IMR-90 (cell line): Measurements from ENCODE around the gene VAT1L. TPM values are rescaled to one million over a fixed set of nuclear protein-coding genes. Genes with fewer than 3 reads are reported as not detected.
A peak's percentile ranks its signal among the peaks of the same experiment; 100 is the strongest.

ENCODE experiments used
- ATAC-seq: fragments of 200-7000 bp; cut with Tn5 transposase; 2 replicates; pipeline ENCODE4 v1.9.1; 2020; ENCODE audit warnings: low read depth, mild to moderate bottlenecking, moderate library complexity
- BruUV-seq: library from RNA; stranded (reverse); fragments of 400-500 nt; replicated peaks from 2 replicates; lab custom pipeline; 2021; lab: Mats Ljungman, UMichigan
- CTCF ChIA-PET: fragments of 300-600 bp; formaldehyde crosslinking; extraction: SDS; loops from one replicate; lab custom pipeline; 2021; ENCODE audit warnings: antibody characterized with exemption; lab: Yijun Ruan, JAX
- POLR2A ChIA-PET: fragments of 300-600 bp; sonication (Branson Sonifier 250); formaldehyde crosslinking; loops from one replicate; lab custom pipeline; 2022; ENCODE audit warnings: antibody characterized with exemption; ENCODE audit not compliant: unreplicated experiment; lab: Charles Lee
- DNase-seq: peaks from one replicate; pipeline ENCODE4 v3.0.0; 2013
- H2AFZ ChIP-seq: replicated peaks from 2 replicates; pipeline ENCODE3; 2013; ENCODE audit warnings: low read length, mild to moderate bottlenecking; ENCODE audit not compliant: poor library complexity
- H2AK5ac ChIP-seq: 2 replicates; pipeline ENCODE4 v1.6.1; 2013; ENCODE audit warnings: low read depth, low read length, inconsistent platforms
- H2AK9ac ChIP-seq: replicated peaks from 2 replicates; pipeline ENCODE3; 2013; ENCODE audit warnings: mild to moderate bottlenecking, low read depth, low read length, moderate library complexity; ENCODE audit not compliant: poor library complexity
- H2BK120ac ChIP-seq: 2 replicates; pipeline ENCODE4 v1.6.1; 2013; ENCODE audit warnings: low read depth, low read length, inconsistent platforms
- H2BK15ac ChIP-seq: 3 replicates; pipeline ENCODE4 v1.6.1; 2013; ENCODE audit warnings: low read depth, low read length, inconsistent platforms
- H2BK20ac ChIP-seq: 2 replicates; pipeline ENCODE4 v1.6.1; 2013; ENCODE audit warnings: low read depth, mild to moderate bottlenecking, inconsistent platforms, low read length, moderate library complexity
- H2BK5ac ChIP-seq: 2 replicates; pipeline ENCODE4 v1.6.1; 2013; ENCODE audit warnings: mild to moderate bottlenecking, low read depth, low read length, inconsistent platforms; ENCODE audit not compliant: poor library complexity, severe bottlenecking
- H3K14ac ChIP-seq: replicated peaks from 2 replicates; pipeline ENCODE4 v1.6.1; 2013; ENCODE audit warnings: low read depth, low read length, inconsistent platforms
- H3K18ac ChIP-seq: 2 replicates; pipeline ENCODE4 v1.6.1; 2013; ENCODE audit warnings: low read depth, low read length, control low read depth
- H3K23ac ChIP-seq: 2 replicates; pipeline ENCODE4 v1.6.1; 2013; ENCODE audit warnings: low read depth, low read length, inconsistent platforms
- H3K27ac ChIP-seq: 2 replicates; pipeline ENCODE4 v1.5.1; 2013; ENCODE audit warnings: mild to moderate bottlenecking, control low read depth, low read length; ENCODE audit not compliant: insufficient read depth
- H3K27me3 ChIP-seq: 2 replicates; pipeline ENCODE4 v1.6.1; 2013; ENCODE audit warnings: low read length; ENCODE audit not compliant: control insufficient read depth, insufficient read depth
- H3K36me3 ChIP-seq: 2 replicates; pipeline ENCODE4 v1.6.1; 2013; ENCODE audit warnings: low read length, mixed read lengths; ENCODE audit not compliant: control insufficient read depth, insufficient read depth
- H3K4ac ChIP-seq: 2 replicates; pipeline ENCODE4 v1.6.1; 2013; ENCODE audit warnings: low read depth, low read length, inconsistent platforms
- H3K4me1 ChIP-seq: 2 replicates; pipeline ENCODE4 v1.6.1; 2013; ENCODE audit warnings: low read length, mixed read lengths; ENCODE audit not compliant: control insufficient read depth, insufficient read depth
- H3K4me2 ChIP-seq: 2 replicates; pipeline ENCODE4 v1.6.1; 2013; ENCODE audit warnings: low read depth, mild to moderate bottlenecking, control low read depth, low read length, moderate library complexity
- H3K4me3 ChIP-seq: 2 replicates; pipeline ENCODE4 v1.5.1; 2013; ENCODE audit warnings: low read depth, mild to moderate bottlenecking, control low read depth, low read length, moderate library complexity; ENCODE audit not compliant: insufficient read depth
- H3K56ac ChIP-seq: 2 replicates; pipeline ENCODE4 v1.6.1; 2013; ENCODE audit warnings: low read length, inconsistent platforms; ENCODE audit not compliant: insufficient read depth; ENCODE audit errors: extremely low read depth
- H3K79me1 ChIP-seq, 2 experiments: 2 replicates each; pipeline ENCODE4 v1.6.1; 2013; ENCODE audit warnings: low read length in 2 of 2, inconsistent platforms in 1 of 2, low read depth in 1 of 2
- H3K9ac ChIP-seq: 2 replicates; pipeline ENCODE4 v1.6.1; 2013; ENCODE audit warnings: low read depth, low read length, control low read depth
- H3K9me1 ChIP-seq: 2 replicates; pipeline ENCODE4 v1.6.1; 2013; ENCODE audit warnings: low read length, inconsistent platforms; ENCODE audit not compliant: insufficient read depth
- H3K9me3 ChIP-seq: 2 replicates; pipeline ENCODE4 v1.6.1; 2013; ENCODE audit warnings: low read length; ENCODE audit not compliant: control insufficient read depth, insufficient read depth
- H4K20me1 ChIP-seq: 2 replicates; pipeline ENCODE4 v1.6.1; 2013; ENCODE audit warnings: low read length, inconsistent platforms; ENCODE audit not compliant: insufficient read depth
- H4K5ac ChIP-seq: 2 replicates; pipeline ENCODE4 v1.6.1; 2013; ENCODE audit warnings: mild to moderate bottlenecking, low read depth, low read length, control low read depth
- H4K8ac ChIP-seq, 2 experiments: 2 replicates each; pipeline ENCODE4 v1.6.1; 2013; ENCODE audit warnings: low read depth in 2 of 2, low read length in 2 of 2, control low read depth in 1 of 2, inconsistent platforms in 1 of 2
- H4K91ac ChIP-seq: 2 replicates; pipeline ENCODE4 v1.6.1; 2013; ENCODE audit warnings: low read depth, low read length, inconsistent platforms; ENCODE audit not compliant: insufficient read depth
- CEBPB ChIP-seq: IDR thresholded peaks from 2 replicates; pipeline ENCODE4 v1.6.1; 2012; ENCODE audit warnings: low read depth, low read length, improper control_type of control experiment
- whole genome bisulfite sequencing, 2 experiments: methylation state at CpG; one replicate each; pipeline versions ENCODE4 v1.1.5 to v1.1.7; 2013; ENCODE audit warnings: missing lambda C conversion rate in 2 of 2; ENCODE audit not compliant: insufficient read length in 1 of 2; ENCODE audit errors: extremely low coverage in 2 of 2; 5-methylcytosine and 5-hydroxymethylcytosine counted together
- dilution Hi-C: fragments of 300-500 bp; cut with HindIII; formaldehyde crosslinking; loops from one replicate; pipeline ENCODE4 v1.14.3; 2018; ENCODE audit warnings: low sequenced_read_pairs; ENCODE audit not compliant: unreplicated experiment
- in situ Hi-C: fragments of 300-500 bp; cut with MboI; formaldehyde crosslinking; loops from 3 replicates; pipeline ENCODE4 v1.14.3; 2019; ENCODE audit warnings: low sequenced_read_pairs, inconsistent platforms, mixed read lengths
- intact Hi-C: fragments of 100-400 bp; cut with micrococcal nuclease; formaldehyde crosslinking; loops from 2 replicates; pipeline ENCODE4 v1.10.0; 2022
- polyA plus RNA-seq, 3 experiments: library from polyadenylated mRNA; depleted of rRNA; stranded (reverse); fragments of >200 nt; gene quantifications; 2 replicates each; pipeline ENCODE4 v1.2.3, GENCODE V29; 2012; ENCODE audit warnings: low replicate concordance in 1 of 3
- total RNA-seq: library from RNA; depleted of rRNA; stranded (reverse); fragments of >200 nt; gene quantifications from 2 replicates; pipeline ENCODE4 v1.2.3, GENCODE V29; 2012
- TF ChIP-seq, protein P1 (sequence below): fragments of 150-350 bp; IDR thresholded peaks from 2 replicates; pipeline ENCODE4 v1.6.1; 2016; ENCODE audit warnings: low read depth, mild to moderate bottlenecking, low read length, moderate library complexity, borderline replicate concordance

VAT1L gene
- total and polyA plus RNA-seq, 2 of the 4 experiments (the other 2 are of a cell fraction): 15.4 to 18.5 TPM

DNA sequence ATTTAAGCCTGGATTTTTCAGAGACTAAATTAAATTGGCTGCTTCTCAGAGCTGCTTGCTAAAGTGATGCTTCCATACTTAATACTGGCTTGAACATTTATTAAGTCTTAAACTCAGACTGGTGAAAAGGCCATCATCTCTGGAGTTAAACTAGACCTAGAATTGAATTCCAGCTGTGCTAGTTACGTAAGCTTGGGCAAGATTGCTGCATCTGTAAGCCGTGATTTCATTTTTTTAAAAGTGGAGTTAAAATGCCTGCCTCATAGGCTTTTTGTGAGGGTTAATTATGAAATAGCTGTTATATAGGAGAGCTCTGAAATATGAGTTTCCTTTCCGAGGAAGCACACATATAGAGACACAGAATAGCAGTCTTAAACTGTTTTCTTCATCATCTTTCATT is 84.7 kb downstream of the VAT1L start:
- H2AK9ac ChIP-seq: no peak overlapping the region
- ChIA-PET POLR2A (no interaction called here), CTCF (no interaction called here)
- H3K4ac ChIP-seq: no peak overlapping the region
- peaks cover 3% of the 10 kb centered on the region for H3K9me1 ChIP-seq
- H3K27me3 ChIP-seq: no peaks in the 10 kb centered on the region
- no peak overlapping the region for H3K14ac ChIP-seq
- H3K27ac ChIP-seq: no peak overlapping the region
- 100% methylated on average over 1 of the region's 3 CpGs; no CpG with 5 or more reads in 1 of the 2 experiments for WGBS, 2 experiments
- H3K9ac ChIP-seq: no peak overlapping the region
- H2BK5ac ChIP-seq: no peak overlapping the region
- no peak overlapping the region for H4K5ac ChIP-seq
- no peak overlapping the region for H3K18ac ChIP-seq
- dilution Hi-C loops: no loop called here
- intact Hi-C loops: no loop called here
- 0 out of 2 replicates have a peak, but pooled peaks have one; percentile 5 for TF ChIP-seq CEBPB
- TF ChIP-seq, protein P1, sequence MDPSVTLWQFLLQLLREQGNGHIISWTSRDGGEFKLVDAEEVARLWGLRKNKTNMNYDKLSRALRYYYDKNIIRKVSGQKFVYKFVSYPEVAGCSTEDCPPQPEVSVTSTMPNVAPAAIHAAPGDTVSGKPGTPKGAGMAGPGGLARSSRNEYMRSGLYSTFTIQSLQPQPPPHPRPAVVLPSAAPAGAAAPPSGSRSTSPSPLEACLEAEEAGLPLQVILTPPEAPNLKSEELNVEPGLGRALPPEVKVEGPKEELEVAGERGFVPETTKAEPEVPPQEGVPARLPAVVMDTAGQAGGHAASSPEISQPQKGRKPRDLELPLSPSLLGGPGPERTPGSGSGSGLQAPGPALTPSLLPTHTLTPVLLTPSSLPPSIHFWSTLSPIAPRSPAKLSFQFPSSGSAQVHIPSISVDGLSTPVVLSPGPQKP: no peak
- H2BK15ac ChIP-seq: no peak overlapping the region
- no peak overlapping the region for H3K56ac ChIP-seq
- no peak overlapping the region for H4K8ac ChIP-seq
- DNase-seq (no peak), ATAC-seq (no peak)
- in situ Hi-C loops: no loop called here
- H4K91ac ChIP-seq: no peak overlapping the region
- H3K23ac ChIP-seq: no peak overlapping the region
- H4K20me1 ChIP-seq: no peaks in the 10 kb centered on the region
- H2BK120ac ChIP-seq: no peak overlapping the region
- H2AFZ ChIP-seq: no peak overlapping the region
- no peaks in the 10 kb centered on the region for H3K79me1 ChIP-seq
- no peak overlapping the region for H3K4me2 ChIP-seq
- no peaks in the 10 kb centered on the region for H3K9me3 ChIP-seq
- H3K36me3 ChIP-seq: no peaks in the 10 kb centered on the region
- H2AK5ac ChIP-seq: no peak overlapping the region
- no peak overlapping the region for H3K4me3 ChIP-seq
- H3K4me1 ChIP-seq: peaks cover 8% of the 10 kb centered on the region
- no peak overlapping the region for H2BK20ac ChIP-seq
- BruUV-seq: no TSS peak
